HL-60 (cell line): ENCODE measurements around the gene KMT2C.

ENCODE experiments used
- DNase-seq, 2 experiments: peaks; one replicate each; pipeline ENCODE4 v3.0.0-alpha.2; 2010 to 2020; ENCODE audit warnings: low read depth in 1 of 2, low spot score in 1 of 2
- H3K27ac ChIP-seq: fragments of 250-450 bp; sonication (Bioruptor Pico); replicated peaks from 2 replicates; pipeline ENCODE4 v1.5.1; 2020; ENCODE audit warnings: mild to moderate bottlenecking, moderate library complexity
- H3K27me3 ChIP-seq: fragments of 250-450 bp; sonication (Bioruptor Pico); 2 replicates; pipeline ENCODE4 v1.5.1; 2021; ENCODE audit warnings: mild to moderate bottlenecking, moderate library complexity; ENCODE audit not compliant: insufficient read depth, poor library complexity, severe bottlenecking
- H3K4me3 ChIP-seq: replicated peaks from 2 replicates; pipeline ENCODE4 v1.5.1; 2011; ENCODE audit warnings: mild to moderate bottlenecking, control low read depth, low read length; ENCODE audit not compliant: insufficient read depth
- GABPA ChIP-seq: IDR thresholded peaks from 2 replicates; pipeline ENCODE4 v1.6.1; 2012; ENCODE audit warnings: low read depth
- POLR2AphosphoS5 ChIP-seq: IDR thresholded peaks from 2 replicates; pipeline ENCODE4 v1.6.1; 2012; ENCODE audit warnings: low read depth
- SPI1 ChIP-seq: IDR thresholded peaks from 2 replicates; pipeline ENCODE4 v1.6.1; 2012; ENCODE audit warnings: low read depth, mild to moderate bottlenecking, borderline replicate concordance
- TF ChIP-seq, protein P1 (sequence below): IDR thresholded peaks from one replicate; pipeline ENCODE4 v1.5.1; 2011; ENCODE audit warnings: low read length, control low read depth, inconsistent platforms; ENCODE audit not compliant: insufficient read depth
- TF ChIP-seq, protein P2 (sequence below): IDR thresholded peaks from 2 replicates; pipeline ENCODE4 v1.6.1; 2012; ENCODE audit warnings: low read depth; ENCODE audit not compliant: insufficient replicate concordance

The KMT2C gene

DNA sequence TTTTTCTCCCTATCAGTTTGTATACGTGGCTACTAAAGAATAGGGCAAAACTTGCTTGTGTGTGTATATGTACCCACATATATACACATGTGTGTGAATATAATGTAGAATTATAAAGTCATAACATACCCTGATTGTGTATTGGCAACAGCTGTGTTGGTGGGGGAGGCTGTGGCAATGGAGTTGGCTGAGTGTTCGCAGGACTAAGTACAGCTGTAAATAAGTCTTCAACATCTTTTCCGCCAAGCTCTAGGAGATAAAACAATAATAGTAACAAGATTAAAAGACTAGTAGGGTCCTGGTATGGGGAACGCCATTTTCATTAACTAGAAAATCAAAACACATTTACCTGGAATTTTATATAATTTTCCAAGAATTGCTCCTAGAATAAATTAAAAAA, 241.9 kb downstream of the KMT2C start:
- Histone ChIP-seq H3K27me3 (no peaks in the 10 kb centered on the region), H3K27ac (no peak overlapping the region), H3K4me3 (no peak overlapping the region)
- DNase-seq = no peak
- TF ChIP-seq, protein P1, sequence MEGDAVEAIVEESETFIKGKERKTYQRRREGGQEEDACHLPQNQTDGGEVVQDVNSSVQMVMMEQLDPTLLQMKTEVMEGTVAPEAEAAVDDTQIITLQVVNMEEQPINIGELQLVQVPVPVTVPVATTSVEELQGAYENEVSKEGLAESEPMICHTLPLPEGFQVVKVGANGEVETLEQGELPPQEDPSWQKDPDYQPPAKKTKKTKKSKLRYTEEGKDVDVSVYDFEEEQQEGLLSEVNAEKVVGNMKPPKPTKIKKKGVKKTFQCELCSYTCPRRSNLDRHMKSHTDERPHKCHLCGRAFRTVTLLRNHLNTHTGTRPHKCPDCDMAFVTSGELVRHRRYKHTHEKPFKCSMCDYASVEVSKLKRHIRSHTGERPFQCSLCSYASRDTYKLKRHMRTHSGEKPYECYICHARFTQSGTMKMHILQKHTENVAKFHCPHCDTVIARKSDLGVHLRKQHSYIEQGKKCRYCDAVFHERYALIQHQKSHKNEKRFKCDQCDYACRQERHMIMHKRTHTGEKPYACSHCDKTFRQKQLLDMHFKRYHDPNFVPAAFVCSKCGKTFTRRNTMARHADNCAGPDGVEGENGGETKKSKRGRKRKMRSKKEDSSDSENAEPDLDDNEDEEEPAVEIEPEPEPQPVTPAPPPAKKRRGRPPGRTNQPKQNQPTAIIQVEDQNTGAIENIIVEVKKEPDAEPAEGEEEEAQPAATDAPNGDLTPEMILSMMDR = no peak
- TF ChIP-seq SPI1 (no peak), GABPA (no peak), POLR2AphosphoS5 (no peak)
- TF ChIP-seq, protein P2, sequence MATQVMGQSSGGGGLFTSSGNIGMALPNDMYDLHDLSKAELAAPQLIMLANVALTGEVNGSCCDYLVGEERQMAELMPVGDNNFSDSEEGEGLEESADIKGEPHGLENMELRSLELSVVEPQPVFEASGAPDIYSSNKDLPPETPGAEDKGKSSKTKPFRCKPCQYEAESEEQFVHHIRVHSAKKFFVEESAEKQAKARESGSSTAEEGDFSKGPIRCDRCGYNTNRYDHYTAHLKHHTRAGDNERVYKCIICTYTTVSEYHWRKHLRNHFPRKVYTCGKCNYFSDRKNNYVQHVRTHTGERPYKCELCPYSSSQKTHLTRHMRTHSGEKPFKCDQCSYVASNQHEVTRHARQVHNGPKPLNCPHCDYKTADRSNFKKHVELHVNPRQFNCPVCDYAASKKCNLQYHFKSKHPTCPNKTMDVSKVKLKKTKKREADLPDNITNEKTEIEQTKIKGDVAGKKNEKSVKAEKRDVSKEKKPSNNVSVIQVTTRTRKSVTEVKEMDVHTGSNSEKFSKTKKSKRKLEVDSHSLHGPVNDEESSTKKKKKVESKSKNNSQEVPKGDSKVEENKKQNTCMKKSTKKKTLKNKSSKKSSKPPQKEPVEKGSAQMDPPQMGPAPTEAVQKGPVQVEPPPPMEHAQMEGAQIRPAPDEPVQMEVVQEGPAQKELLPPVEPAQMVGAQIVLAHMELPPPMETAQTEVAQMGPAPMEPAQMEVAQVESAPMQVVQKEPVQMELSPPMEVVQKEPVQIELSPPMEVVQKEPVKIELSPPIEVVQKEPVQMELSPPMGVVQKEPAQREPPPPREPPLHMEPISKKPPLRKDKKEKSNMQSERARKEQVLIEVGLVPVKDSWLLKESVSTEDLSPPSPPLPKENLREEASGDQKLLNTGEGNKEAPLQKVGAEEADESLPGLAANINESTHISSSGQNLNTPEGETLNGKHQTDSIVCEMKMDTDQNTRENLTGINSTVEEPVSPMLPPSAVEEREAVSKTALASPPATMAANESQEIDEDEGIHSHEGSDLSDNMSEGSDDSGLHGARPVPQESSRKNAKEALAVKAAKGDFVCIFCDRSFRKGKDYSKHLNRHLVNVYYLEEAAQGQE = no peak

DNA sequence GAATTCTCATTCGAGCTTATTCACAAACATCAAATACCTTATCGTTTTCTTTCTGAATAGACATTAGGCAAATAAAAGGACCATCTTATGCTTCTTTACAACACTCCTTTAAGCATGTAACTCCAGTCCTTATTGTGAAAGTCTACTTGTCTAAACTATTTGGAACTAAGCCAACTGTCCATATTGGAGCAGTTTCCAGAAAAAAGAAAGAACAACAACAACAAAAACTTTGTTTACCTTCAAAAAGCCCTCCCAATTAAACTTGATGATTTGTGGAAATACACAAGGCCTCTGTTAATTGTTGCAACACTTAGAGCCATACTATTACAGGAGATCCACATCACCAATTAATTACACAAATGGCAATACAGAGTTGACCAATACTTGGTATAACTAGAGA, 246.7 kb downstream of the KMT2C start:
- no peak overlapping the region for H3K4me3 ChIP-seq
- DNase-seq = no peak
- H3K27me3 ChIP-seq = no peaks in the 10 kb centered on the region
- TF ChIP-seq POLR2AphosphoS5 = no peak
- H3K27ac ChIP-seq = no peak overlapping the region

DNA sequence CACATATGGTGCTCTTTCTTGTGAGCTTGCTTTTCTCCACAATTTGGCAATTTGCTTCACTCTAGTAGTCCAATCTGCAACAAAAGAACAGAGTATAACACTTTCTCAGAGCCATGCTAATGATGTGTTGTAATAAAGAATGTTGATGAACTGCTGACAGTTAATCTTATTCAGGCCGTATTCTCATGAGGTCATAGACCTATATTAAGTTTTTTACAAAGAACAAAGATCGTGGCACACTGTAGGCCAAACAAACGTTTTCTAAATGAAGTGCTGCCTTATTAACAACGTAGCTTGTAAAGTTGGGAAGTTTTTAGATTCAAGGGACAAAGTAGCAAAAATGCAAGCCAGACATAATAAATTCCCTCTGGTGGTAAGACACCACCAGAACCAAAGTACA, 250.2 kb downstream of the KMT2C start:
- no peak overlapping the region for H3K27ac ChIP-seq
- no peak for DNase-seq
- TF ChIP-seq, protein P1 = no peak
- TF ChIP-seq POLR2AphosphoS5 = no peak
- TF ChIP-seq, protein P2 = no peak
- no peak for TF ChIP-seq GABPA
- TF ChIP-seq SPI1 = no peak
- no peaks in the 10 kb centered on the region for H3K27me3 ChIP-seq
- no peak overlapping the region for H3K4me3 ChIP-seq

DNA sequence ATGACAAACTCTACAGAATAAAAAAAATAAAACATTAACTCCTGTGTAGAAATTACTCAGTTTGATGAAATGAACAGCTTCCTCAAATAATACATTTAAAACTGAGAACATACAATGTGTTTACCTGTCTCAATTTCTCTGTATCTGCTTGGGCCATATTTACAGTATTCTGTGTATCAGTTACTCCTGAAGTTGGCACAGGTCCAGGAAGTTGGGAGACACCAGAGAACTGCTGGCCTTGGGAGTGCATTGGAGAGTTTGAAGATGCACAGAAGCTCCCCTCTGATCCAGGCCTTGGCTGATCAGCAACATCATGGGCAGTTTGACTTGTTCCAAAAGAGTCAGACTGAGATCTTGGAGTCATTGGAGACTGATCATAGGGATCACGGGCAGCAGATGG, 255.2 kb downstream of the KMT2C start:
- H3K27me3 ChIP-seq = no peaks in the 10 kb centered on the region
- no peak overlapping the region for H3K27ac ChIP-seq
- DNase-seq = no peak
- no peak overlapping the region for H3K4me3 ChIP-seq
- TF ChIP-seq SPI1 (no peak), POLR2AphosphoS5 (no peak)
- TF ChIP-seq, protein P2 = no peak
- TF ChIP-seq, protein P1 = no peak
